H1 (cell line): ENCODE measurements around the gene CYP2A6.

Experiments
- TCF12 ChIP-seq: IDR thresholded peaks from 2 replicates; pipeline ENCODE4 v1.6.1; 2011; ENCODE audit warnings: low read depth, mild to moderate bottlenecking, low read length
- TF ChIP-seq, protein P1 (sequence below), 3 experiments: IDR thresholded peaks; 1 replicate in 2 of 3; 2 replicates in 1 of 3; pipeline versions ENCODE4 v1.5.1 to v1.6.1; 2011; ENCODE audit warnings: low read length in 3 of 3, mild to moderate bottlenecking in 3 of 3, inconsistent platforms in 2 of 3, low read depth in 1 of 3, moderate library complexity in 1 of 3; ENCODE audit not compliant: insufficient read depth in 1 of 3; ENCODE audit errors: control extremely low read depth in 1 of 3

DNA sequence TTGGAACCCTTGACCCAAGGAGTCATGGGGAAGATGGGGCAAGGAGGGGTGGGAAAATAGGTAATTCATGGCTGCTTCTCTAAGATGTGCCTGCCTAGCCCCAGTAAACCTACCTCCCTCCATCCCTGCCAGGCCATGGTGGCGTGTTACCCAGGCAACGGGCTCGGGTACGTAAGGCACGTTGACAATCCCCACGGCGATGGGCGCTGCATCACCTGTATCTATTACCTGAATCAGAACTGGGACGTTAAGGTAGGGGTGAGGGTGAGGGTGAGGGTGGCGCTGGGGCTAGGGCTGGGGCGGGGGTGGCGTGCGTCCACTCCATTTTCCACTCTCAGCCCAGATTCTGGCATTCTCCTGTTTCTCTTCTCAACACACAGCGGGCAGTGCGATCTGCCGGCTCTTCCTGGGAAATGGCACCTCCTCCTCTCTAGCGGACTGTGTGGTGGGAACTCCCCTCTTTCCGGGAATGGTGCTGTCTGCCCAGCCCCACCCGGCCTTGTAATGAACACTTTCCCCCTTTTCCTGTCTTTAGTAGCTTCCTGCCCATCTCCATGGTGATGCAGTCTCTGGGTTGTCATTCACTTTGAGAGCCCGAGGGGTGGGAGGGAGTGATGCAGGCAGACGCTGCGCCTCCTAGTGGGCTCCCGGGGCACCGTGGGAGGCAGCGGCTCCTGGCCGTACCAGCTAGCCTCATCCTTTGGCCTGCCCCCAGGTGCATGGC is 43.7 kb downstream of the CYP2A6 start:
- no peak for TF ChIP-seq TCF12
- TF ChIP-seq, protein P1, sequence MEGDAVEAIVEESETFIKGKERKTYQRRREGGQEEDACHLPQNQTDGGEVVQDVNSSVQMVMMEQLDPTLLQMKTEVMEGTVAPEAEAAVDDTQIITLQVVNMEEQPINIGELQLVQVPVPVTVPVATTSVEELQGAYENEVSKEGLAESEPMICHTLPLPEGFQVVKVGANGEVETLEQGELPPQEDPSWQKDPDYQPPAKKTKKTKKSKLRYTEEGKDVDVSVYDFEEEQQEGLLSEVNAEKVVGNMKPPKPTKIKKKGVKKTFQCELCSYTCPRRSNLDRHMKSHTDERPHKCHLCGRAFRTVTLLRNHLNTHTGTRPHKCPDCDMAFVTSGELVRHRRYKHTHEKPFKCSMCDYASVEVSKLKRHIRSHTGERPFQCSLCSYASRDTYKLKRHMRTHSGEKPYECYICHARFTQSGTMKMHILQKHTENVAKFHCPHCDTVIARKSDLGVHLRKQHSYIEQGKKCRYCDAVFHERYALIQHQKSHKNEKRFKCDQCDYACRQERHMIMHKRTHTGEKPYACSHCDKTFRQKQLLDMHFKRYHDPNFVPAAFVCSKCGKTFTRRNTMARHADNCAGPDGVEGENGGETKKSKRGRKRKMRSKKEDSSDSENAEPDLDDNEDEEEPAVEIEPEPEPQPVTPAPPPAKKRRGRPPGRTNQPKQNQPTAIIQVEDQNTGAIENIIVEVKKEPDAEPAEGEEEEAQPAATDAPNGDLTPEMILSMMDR (IDR thresholded peaks at IDR 0.05; ENCODE audit: control extremely low read depth in 1 of 3, insufficient read depth in 1 of 3, low read depth in 1 of 3, low read length in 3 of 3), result peak; percentile 84 to 98 (median 98)
